C4-2B (cell line): ENCODE data around the gene MAGI3.
"Not testable (repeated sequence)": the region's sequence is repeated elsewhere in the genome, so short reads cannot be mapped to it uniquely, and the experiment has no call there.

ENCODE experiments used
- H3K27ac ChIP-seq: fragments of 450-650 bp; 2 replicates; pipeline ENCODE4 v1.5.1; 2017
- ZFX ChIP-seq: fragments of 450-650 bp; IDR thresholded peaks from 2 replicates; pipeline ENCODE4 v1.6.1; 2017
- TF ChIP-seq, protein P1 (sequence below): fragments of 450-650 bp; conservative IDR thresholded peaks from 2 replicates; pipeline ENCODE4 v1.5.1; 2017; ENCODE audit warnings: mild to moderate bottlenecking

Gene MAGI3

GRCh38 chr1:113401067-113401466, 10.8 kb downstream of the MAGI3 start:
- H3K27ac ChIP-seq = no peak overlapping the region

GRCh38 chr1:113401728-113402127, 11.4 kb downstream of the MAGI3 start:
- H3K27ac ChIP-seq = no peak overlapping the region
- TF ChIP-seq, protein P1, sequence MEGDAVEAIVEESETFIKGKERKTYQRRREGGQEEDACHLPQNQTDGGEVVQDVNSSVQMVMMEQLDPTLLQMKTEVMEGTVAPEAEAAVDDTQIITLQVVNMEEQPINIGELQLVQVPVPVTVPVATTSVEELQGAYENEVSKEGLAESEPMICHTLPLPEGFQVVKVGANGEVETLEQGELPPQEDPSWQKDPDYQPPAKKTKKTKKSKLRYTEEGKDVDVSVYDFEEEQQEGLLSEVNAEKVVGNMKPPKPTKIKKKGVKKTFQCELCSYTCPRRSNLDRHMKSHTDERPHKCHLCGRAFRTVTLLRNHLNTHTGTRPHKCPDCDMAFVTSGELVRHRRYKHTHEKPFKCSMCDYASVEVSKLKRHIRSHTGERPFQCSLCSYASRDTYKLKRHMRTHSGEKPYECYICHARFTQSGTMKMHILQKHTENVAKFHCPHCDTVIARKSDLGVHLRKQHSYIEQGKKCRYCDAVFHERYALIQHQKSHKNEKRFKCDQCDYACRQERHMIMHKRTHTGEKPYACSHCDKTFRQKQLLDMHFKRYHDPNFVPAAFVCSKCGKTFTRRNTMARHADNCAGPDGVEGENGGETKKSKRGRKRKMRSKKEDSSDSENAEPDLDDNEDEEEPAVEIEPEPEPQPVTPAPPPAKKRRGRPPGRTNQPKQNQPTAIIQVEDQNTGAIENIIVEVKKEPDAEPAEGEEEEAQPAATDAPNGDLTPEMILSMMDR = no peak
- no peak for TF ChIP-seq ZFX

More at GRCh38 chr1:113401067-113401466, 10.8 kb downstream of the MAGI3 start:
- TF ChIP-seq, protein P1 = no peak
- TF ChIP-seq ZFX = no peak

DNA sequence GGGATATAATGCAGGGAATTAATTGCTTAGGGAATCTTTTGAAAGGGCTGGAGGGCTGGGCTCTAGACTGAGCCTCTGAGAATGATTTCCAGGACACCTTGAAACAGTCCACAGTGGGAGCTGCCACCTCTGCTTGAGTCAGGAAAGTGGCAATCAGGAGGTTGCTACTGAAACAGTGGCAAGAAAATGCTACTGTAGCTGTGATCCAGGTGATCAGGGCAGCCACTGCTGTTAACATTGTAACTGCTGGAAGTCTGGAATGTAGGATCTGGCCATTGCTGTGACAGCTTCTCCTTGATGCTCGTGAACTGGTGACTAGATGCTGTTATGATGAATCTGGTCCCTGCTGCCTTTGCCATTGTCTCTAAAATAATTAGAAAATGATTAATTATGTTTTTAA, 12.8 kb downstream of the MAGI3 start:
- TF ChIP-seq, protein P1 = no peak
- no peak for TF ChIP-seq ZFX
- H3K27ac ChIP-seq = no peak overlapping the region

DNA sequence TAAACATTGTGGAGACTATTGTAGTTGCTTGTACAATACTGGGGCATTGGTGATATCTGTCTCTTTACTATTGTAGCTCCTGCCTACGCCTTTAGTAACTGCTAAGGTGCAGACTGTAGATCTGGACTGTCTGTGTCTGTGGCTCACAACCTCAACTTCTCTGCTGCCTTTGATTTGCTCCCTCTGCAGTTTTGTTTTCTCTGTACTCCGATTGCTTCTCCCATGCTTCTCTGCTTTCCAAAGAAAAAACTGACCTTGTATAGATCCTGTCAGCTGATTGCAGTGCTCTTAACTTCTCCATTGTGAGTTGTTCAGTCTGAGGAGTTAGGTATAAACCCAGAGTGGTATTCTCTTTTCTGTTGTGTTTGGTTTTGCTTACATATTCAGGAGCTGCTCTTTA, 15.3 kb downstream of the MAGI3 start:
- no peak overlapping the region for H3K27ac ChIP-seq
- no peak for TF ChIP-seq ZFX
- TF ChIP-seq, protein P1 = no peak

- not testable (repeated sequence) for H3K27ac ChIP-seq
These were observed 15.8 kb downstream of the MAGI3 start for GRCh38 chr1:113406149-113406548.

GRCh38 chr1:113409363-113409762, 19.0 kb downstream of the MAGI3 start:
- no peak overlapping the region for H3K27ac ChIP-seq
- no peak for TF ChIP-seq ZFX
- TF ChIP-seq, protein P1 = no peak

DNA sequence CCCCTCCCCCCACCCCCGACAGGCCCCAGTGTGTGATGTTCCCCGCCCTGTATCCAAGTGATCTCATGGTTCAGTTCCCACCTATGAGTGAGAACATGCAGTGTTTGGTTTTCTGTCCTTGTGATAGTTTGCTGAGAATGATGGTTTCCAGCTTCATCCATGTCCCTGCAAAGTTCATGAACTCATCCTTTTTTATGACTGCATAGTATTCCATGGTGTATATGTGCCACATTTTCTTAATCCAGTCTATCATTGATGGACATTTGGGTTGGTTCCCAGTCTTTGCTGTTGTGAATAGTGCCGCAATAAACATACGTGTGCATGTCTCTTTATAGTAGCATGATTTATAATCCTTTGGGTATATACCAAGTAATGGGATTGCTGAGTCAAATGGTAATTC, 21.7 kb downstream of the MAGI3 start:
- not testable (repeated sequence) for H3K27ac ChIP-seq

- no peak overlapping the region for H3K27ac ChIP-seq
- TF ChIP-seq, protein P1 = no peak
- TF ChIP-seq ZFX = no peak
These were observed 25.2 kb downstream of the MAGI3 start for GRCh38 chr1:113415310-113416070.

- not testable (repeated sequence) for H3K27ac ChIP-seq
These were observed 25.8 kb downstream of the MAGI3 start for GRCh38 chr1:113416071-113416470.
